ENCODE results near the gene SPOCK2.

Gene SPOCK2

GRCh38 chr10:72026278-72027111 lies 61.9 kb downstream of the SPOCK2 start:
- DNase-seq, result peak; percentile 11

DNA sequence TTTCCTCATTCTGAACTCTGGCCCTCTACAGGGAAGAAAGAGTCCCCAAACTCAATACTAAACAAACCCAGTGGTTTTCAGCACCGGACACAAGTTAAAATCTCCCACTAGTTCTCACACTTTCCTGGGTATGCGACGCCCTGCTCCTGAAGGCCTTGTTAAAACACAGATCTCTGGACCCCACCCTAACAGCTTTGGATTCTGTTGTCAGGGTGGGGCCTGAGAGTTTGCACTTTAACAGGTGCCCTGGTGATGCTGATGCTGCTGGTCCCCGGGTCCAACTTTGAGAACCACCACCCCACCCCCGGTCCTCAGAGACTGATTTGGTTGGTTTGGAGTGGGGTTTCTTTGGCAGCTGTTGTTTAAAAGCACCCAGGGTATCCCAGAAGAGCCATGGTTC lies 62.5 kb downstream of the SPOCK2 start:
- no peak for DNase-seq

DNA sequence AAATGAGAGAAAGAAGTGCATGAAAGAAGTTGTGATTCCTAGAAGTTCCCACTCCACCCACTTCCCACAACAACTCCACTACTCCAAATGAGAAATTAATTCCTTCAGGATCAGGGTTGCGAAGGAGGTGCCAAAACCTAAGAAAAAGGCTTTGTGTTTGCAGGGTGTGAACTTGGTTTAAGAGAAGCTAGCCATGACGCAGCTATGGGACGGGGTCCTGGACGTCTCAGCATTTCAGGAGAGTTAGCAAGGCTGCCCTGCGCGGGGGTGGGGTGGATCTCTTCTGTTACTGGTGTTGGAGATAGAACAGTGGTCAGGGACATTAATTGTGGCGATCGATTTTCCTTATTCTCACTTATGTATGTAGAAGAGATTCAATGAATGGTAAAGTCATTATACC lies 63.0 kb downstream of the SPOCK2 start:
- DNase-seq, result no peak

DNA sequence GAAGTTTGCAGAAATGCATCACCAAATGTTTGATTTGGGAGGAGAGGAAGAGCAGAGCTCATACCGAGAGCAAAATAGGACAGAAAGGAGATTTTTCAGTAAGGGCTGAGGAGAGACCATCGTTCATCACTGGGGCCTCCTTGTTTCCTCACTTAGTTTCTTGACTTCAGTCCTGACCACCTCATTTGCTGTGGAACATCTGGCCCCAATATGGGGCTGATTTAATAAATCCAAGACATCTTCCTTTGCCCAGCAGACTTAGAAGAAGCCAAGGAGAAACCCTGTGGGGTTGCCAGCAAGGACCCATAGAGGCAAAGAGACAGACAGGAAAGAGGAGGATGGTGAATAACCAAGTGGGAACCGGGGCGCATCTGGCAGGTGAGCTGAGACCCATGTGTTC lies 63.8 kb downstream of the SPOCK2 start:
- no peak for DNase-seq

DNA sequence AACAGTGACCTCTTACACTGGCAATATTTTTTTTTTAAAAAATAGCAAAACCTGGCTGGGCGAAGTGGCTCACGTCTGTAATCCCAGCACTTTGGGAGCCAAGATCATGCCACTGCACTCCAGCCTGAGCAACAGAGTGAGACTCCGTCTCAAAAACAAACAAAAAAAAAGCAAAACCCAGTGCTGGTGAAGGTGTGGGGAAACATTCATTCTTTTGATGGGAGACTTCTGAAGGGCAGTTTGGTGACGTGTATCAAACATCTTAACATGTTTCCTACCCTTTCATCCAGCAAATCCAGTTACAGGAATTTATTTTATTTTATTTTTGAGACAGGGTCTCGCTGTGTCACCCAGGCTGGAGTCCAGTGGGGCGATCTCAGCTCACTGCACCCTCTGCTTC lies 66.1 kb downstream of the SPOCK2 start:
- DNase-seq, result no peak

DNA sequence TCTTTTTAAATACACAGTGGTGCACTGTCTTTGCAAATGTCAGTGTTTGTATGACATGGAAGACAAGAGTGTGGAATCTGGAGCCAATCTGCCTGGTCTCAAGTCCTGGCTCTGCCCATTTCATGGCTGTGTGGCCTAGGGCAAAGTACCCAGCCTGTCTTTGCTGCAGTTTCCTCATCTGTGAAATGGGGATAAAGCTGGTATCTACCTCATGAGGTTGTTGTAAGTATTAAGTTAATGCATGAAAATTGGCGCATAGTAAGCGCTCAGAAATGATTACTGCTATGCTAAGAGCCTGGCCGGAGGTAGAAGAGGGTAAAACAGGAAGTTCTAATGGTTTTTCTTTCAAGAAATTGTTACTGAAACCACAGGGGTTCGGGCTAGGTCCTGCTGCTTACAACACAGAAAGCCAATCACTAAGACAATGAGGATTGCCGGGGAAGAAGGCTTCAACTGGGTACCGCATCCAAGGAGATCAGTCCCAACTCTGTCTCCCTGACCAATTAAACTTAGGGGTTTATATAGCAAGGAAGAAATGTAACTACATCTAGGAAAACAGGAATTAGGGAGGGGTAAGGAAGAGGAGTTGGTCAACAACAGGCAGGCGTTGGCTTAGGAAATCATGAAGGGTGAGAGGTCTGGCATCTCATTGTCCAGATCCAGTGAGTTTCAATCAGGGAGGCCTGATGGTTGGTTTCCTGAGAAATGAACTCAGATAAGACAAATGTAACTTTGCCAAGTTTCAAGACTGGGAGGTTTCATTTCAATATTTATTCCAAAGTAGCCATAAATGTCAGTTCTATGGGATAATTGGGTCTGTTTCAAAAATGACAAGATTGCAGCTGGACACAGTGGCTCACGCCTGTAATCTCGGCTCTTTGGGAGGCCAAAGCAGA lies 67.2 kb downstream of the SPOCK2 start:
- DNase-seq, result peak; percentile 27

GRCh38 chr10:72019085-72019876 lies 69.1 kb downstream of the SPOCK2 start:
- no peak for DNase-seq

DNA sequence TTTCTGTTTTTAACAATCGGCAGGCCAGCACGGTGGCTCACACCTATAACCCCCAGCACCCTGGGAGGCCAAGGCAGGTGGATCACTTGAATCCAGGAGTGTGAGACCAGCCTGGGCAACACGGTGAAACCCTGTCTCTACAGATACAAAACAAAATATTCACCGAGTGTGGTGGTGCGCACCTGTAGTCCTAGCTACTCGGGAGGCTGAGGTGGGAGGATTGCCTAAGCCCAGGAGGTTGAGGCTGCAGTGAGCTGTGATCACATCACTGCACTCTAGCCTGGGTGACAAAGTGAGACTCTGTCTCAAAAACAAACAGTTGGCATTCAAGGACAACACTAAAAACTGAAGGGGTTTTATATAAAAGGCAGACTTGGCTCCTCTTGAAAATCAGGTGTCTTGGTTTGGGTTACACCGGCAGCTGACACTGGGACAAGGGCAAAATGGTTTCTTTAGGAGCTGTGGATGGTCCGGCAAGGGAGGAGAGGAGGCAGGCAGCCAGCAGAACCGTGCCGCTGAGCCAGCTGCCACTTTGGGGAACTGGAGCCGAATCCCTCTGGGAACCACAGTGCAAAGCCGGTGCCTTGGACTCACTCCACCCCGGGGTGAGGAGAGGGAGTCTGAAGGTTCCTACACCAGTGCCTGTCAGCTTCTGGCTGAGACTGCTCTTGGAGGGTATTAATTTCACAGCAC lies 71.6 kb downstream of the SPOCK2 start:
- no peak for DNase-seq

DNA sequence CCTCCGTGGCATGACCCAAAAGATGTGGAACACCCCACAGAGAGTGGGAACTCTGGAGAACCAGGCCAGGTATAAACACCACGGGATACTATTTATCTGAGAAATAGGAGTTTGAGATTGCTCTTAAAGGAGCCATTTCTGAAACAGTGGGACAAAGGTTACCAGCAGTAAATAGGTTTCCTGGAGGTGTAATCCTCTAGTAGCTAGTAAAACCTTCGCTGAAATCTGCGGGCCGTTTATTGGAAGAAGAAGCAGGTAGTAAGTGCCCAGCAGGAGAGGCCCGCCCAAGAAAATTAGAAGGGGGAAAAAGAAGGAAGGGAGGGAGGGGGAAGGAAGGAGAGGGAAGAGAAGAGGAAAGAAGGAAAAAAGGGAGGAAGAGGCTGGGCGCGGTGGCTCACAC lies 72.5 kb downstream of the SPOCK2 start:
- no peak for DNase-seq

- DNase-seq, result no peak
Measured at GRCh38 chr10:72014785-72015480, 73.4 kb downstream of the SPOCK2 start.

GRCh38 chr10:72014197-72014596 lies 74.2 kb downstream of the SPOCK2 start:
- no peak for DNase-seq

GRCh38 chr10:72013202-72013945 lies 75.0 kb downstream of the SPOCK2 start:
- no peak for DNase-seq

- no peak for DNase-seq
Measured at GRCh38 chr10:72012796-72013195, 75.6 kb downstream of the SPOCK2 start.

GRCh38 chr10:72011976-72012512 lies 76.3 kb downstream of the SPOCK2 start:
- no peak for DNase-seq

- no peak for DNase-seq
Measured at GRCh38 chr10:72011468-72011867, 76.9 kb downstream of the SPOCK2 start.

DNA sequence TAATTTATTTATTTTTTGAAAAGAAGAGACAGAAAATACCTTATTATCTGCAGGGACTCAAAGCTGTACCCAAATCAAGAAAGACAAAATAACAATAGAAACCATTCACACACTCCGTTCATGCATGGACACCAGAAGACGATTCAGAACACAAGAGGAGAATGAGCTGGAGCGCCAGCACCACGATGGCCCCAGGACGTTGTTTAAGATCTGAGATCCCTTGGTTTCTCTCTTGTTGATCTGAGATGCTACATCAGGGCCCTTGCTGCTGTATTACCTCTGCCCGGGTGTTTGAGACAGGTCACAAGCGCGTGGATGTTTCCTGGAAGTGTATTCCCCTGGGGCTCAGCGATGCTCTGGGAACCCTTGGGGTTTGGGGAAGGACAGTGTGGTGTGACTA lies 77.3 kb downstream of the SPOCK2 start:
- no peak for DNase-seq

GRCh38 chr10:72010234-72010973 lies 77.9 kb downstream of the SPOCK2 start:
- DNase-seq, result no peak

- no peak for DNase-seq
Measured at GRCh38 chr10:72009425-72010081, 78.8 kb downstream of the SPOCK2 start.

DNA sequence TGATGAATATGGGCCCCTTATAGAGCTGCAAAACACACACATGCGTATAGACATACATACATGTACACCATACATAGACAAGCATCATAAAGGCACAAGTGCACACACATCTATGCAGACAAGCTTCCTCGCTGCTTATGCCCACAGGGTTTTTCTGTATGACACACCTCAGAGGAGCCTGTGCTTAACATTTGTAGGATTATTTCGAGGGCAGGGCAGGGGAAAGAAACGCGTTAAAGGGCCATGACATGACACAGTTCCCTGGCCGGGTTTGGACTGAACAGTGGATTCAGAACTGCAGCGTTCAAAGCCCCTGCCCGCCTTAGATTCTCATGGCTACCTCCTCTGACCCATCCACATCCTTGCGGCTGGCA lies 79.3 kb downstream of the SPOCK2 start:
- DNase-seq, result no peak
